Measurements from ENCODE around the gene CKAP2L.
A peak's percentile ranks its signal among the peaks of the same experiment; 100 is the strongest.

The CKAP2L gene

DNA sequence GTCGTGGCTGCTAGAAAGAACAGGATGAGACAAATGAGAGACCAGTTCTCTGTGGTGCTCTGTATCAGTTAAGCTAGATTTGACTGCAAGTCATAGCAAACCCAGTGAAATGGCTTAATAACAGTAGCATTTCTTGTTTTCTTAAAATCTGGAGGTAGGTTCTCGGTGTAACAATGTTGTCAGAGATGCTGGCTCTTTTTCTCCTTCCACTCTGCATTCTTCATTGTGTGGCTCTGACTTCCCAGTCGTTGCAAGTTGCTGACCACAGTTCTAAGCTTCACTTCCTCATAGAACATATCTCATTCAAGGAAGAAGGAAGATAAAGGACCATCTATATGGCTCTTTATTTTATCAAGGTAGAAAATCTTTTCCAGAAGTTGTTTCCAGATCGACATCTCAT is 7.9 kb upstream of the CKAP2L start:
- TF ChIP-seq, protein P1, sequence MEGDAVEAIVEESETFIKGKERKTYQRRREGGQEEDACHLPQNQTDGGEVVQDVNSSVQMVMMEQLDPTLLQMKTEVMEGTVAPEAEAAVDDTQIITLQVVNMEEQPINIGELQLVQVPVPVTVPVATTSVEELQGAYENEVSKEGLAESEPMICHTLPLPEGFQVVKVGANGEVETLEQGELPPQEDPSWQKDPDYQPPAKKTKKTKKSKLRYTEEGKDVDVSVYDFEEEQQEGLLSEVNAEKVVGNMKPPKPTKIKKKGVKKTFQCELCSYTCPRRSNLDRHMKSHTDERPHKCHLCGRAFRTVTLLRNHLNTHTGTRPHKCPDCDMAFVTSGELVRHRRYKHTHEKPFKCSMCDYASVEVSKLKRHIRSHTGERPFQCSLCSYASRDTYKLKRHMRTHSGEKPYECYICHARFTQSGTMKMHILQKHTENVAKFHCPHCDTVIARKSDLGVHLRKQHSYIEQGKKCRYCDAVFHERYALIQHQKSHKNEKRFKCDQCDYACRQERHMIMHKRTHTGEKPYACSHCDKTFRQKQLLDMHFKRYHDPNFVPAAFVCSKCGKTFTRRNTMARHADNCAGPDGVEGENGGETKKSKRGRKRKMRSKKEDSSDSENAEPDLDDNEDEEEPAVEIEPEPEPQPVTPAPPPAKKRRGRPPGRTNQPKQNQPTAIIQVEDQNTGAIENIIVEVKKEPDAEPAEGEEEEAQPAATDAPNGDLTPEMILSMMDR (conservative IDR thresholded peaks at IDR 0.05): no peak
- H3K27ac ChIP-seq: no peak overlapping the region

DNA sequence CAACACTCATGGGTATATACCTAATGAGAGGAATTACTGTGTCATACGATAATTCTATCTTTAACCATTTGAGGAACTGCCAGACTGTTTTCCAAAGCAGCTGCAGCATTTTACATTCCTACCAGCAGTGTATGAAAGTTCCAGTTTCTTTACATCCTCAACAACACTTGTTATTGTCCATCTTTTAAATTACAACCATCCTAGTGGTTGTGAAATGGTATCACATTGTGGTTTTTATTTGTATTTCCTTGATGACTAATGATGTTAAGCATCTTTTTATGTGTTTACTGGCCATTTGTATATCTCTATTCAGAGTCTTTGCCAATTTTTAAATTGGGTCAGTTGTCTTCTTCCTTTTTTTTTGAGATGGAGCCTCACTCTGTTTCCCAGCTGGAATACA is 4.0 kb upstream of the CKAP2L start:
- H3K27ac ChIP-seq: no peak overlapping the region
- TF ChIP-seq, protein P1 (conservative IDR thresholded peaks at IDR 0.05): no peak

DNA sequence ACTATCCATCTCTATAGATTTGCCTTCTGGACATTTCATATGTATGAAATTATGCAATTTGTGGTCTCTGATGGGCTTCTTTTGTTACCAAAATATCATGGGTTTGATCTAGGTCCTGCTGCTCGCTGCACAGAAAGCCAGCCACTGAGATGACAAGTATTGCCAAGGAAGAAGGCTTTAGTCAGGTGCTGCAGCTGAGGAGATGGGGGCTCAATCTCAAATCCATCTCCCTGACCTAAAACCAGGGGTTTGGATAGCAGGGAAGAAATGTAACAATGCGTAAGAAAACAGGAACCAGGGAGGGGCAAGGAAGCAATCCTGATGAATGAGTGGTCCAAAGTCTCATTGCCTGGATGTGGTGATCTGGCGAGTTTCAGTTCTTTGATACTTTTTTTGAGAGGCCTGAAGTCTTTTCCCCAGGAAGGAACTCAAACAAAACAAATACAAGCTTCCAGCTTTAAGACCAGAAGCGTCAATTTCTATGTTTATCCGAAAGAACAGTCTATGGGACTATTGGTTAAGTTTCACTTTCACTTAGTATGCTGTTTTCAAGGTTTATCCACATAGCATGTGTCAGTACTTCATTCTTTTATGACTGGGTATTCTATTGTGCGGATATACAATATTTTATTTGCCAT is 3.4 kb upstream of the CKAP2L start:
- TF ChIP-seq, protein P1 (conservative IDR thresholded peaks at IDR 0.05): no peak
- H3K27ac ChIP-seq: no peak overlapping the region

- peak overlapping the region; percentile 61; the same call in 1 of the 2 replicates for H3K27ac ChIP-seq
These were observed 842 bp upstream of the CKAP2L start for GRCh38 chr2:112765251-112765650.

GRCh38 chr2:112762276-112762675 is 2.1 kb downstream of the CKAP2L start:
- TF ChIP-seq, protein P1 (conservative IDR thresholded peaks at IDR 0.05): no peak
- H3K27ac ChIP-seq: no peak overlapping the region

More at GRCh38 chr2:112765251-112765650, 842 bp upstream of the CKAP2L start:
- TF ChIP-seq, protein P1 (conservative IDR thresholded peaks at IDR 0.05): no peak

DNA sequence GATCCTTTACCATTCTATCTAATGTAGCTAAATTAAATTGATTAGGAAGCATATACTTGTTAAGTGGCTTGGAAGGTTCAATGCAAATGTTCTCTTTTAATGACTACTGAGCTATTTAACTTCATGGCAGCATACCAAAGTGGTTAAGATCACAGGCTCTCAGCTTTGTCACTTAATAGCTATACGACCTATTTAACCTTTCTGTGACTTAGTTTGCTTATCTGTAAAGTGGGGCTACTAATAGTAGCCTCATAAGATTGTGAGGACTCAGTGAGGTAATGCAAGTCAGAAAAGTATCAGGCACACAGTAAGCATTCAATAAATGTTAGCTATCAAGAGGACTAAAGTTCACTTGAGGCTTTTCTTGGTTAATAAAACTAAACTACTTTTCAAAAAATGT is 4.3 kb downstream of the CKAP2L start:
- TF ChIP-seq, protein P1 (conservative IDR thresholded peaks at IDR 0.05): no peak

DNA sequence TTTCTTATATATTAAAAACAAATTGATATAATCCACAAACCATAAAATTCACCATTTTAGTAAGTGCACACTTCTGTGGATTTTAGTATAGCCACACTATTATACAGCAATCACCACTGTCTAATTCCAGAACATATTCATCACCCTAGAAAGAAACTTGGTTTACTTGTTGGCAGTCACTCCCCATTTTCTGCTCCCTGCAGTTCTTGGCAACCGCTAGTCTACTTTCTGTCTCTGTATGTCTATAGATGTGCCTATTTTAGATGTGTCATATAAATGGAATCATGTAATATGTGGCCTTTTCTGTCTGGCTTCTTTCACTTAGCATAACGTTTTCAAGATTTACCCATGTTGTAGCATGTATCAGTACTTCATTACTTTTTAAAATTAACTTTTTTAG is 5.7 kb downstream of the CKAP2L start:
- TF ChIP-seq, protein P1 (conservative IDR thresholded peaks at IDR 0.05): no peak
- H3K27ac ChIP-seq: no peak overlapping the region

More for the DNA sequence above, 4.3 kb downstream of the CKAP2L start:
- H3K27ac ChIP-seq: no peak overlapping the region

All from VCaP (cell line).